DOHH2 (cell line): ENCODE measurements around the gene PAXX.

ENCODE experiments used
- CTCF ChIP-seq: fragments of 200-600 bp; sonication (generic); IDR thresholded peaks from one replicate; pipeline ENCODE4 v1.5.1; 2014; ENCODE audit warnings: antibody characterized with exemption, mild to moderate bottlenecking, low read depth, low read length; ENCODE audit not compliant: poor library complexity, severe bottlenecking
- EZH2phosphoT487 ChIP-seq: fragments of 200-600 bp; sonication (generic); IDR thresholded peaks from 2 replicates; pipeline ENCODE4 v1.6.1; 2017; ENCODE audit warnings: borderline replicate concordance, mild to moderate bottlenecking, antibody characterized with exemption, low read length, moderate library complexity, mixed read lengths

- TF ChIP-seq CTCF (no peak), EZH2phosphoT487 (no peak)
Observed at GRCh38 chr9:136972743-136973142, 19.5 kb upstream of the PAXX start.
